Small intestine (tissue), 7 donors: ENCODE results near the gene DGCR2. TPM values are rescaled to one million over a fixed set of nuclear protein-coding genes. Genes with fewer than 3 reads are reported as not detected.
"Not testable (repeated sequence)": the region's sequence is repeated elsewhere in the genome, so short reads cannot be mapped to it uniquely, and the experiment has no call there.

ENCODE experiments used
- DNase-seq, 2 donors: peaks; one replicate each; pipeline versions ENCODE4 v3.0.0 to v3.0.0-alpha.2; 2013
- FAIRE-seq: peaks from 2 replicates; lab custom pipeline; 2012; peaks lifted over from hg19 to GRCh38; lab: Jason Lieb, UNC
- H3K27ac ChIP-seq, 3 donors: one replicate each; pipeline ENCODE4 v1.5.1; 2013; ENCODE audit warnings: low read length in 2 of 3, mild to moderate bottlenecking in 2 of 3, control low read depth in 1 of 3, inconsistent platforms in 1 of 3, low read depth in 1 of 3, moderate library complexity in 1 of 3
- H3K27me3 ChIP-seq, 3 donors: one replicate each; pipeline ENCODE4 v1.6.1; 2013; ENCODE audit warnings: low read length in 3 of 3, inconsistent platforms in 1 of 3; ENCODE audit not compliant: control insufficient read depth in 3 of 3, insufficient read depth in 3 of 3
- H3K36me3 ChIP-seq, 3 donors: one replicate each; pipeline ENCODE4 v1.6.1; 2013; ENCODE audit warnings: low read length in 3 of 3, inconsistent platforms in 1 of 3, low read depth in 1 of 3, mild to moderate bottlenecking in 1 of 3, moderate library complexity in 1 of 3; ENCODE audit not compliant: control insufficient read depth in 3 of 3, insufficient read depth in 2 of 3
- H3K4me1 ChIP-seq, 3 donors: one replicate each; pipeline ENCODE4 v1.6.1; 2013; ENCODE audit warnings: low read length in 2 of 3, inconsistent platforms in 1 of 3, low read depth in 1 of 3, mild to moderate bottlenecking in 1 of 3, moderate library complexity in 1 of 3; ENCODE audit not compliant: control insufficient read depth in 3 of 3, insufficient read depth in 2 of 3
- H3K4me3 ChIP-seq, 3 donors: one replicate each; pipeline ENCODE4 v1.5.1; 2013; ENCODE audit warnings: low read length in 3 of 3, control low read depth in 1 of 3, inconsistent platforms in 1 of 3, low read depth in 1 of 3, mild to moderate bottlenecking in 1 of 3, moderate library complexity in 1 of 3
- H3K9me3 ChIP-seq, 2 donors: one replicate each; pipeline ENCODE4 v1.6.1; 2013; ENCODE audit warnings: low read depth in 1 of 2, low read length in 1 of 2; ENCODE audit not compliant: control insufficient read depth in 2 of 2, insufficient read depth in 1 of 2
- WGBS, 3 donors: extraction: QIAGEN DNeasy Blood & Tissue Kit; methylation state at CpG; one replicate each; pipeline ENCODE4 v1.1.7; 2013; 5-methylcytosine and 5-hydroxymethylcytosine counted together
- polyA plus RNA-seq, 4 donors: library from polyadenylated mRNA; stranded (reverse) in 3 of 4; unstranded in 1 of 4; fragments of 200-250 nt in 3 of 4; fragments of 120-200 nt in 1 of 4; gene quantifications; one replicate each; pipeline versions ENCODE4 v1.2.1 to v1.2.3, GENCODE V29; 2013
- donor health status: healthy with polysubstance abuse.
- donor health status: control.
- donor health status: control.
- donor health status: Bipolar disorder and iron deficiency.
- donor health status: healthy.

Gene DGCR2
- polyA plus RNA-seq, 4 donors, result 14.8 to 61.6 (median 34.0) TPM

DNA sequence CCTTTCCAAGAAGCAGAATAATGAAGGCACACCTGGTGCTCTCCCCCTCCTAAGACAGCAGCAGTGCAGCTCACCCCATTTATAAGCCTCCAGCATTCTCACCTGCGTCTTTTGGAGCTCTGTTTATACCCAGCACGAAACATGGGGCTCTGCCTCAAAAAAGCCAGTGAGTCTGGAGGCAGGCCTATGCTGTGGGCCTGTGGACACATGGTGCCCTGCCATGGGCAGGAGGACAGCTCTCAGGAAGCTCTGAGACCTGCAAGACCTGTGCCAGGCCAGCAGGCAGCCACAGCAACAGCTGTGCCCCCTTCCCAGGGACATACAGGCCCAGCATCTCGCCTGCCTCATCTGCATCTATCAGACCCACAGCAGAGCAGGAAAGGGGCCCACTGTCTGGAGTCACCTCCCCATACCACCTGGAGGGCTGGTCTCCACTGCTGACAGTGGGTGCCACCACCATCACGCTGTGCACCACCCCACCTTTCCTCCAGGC, 64.2 kb downstream of the DGCR2 start:
- WGBS, 3 donors, result 85 to 94% (median 92%) methylated on average over 4 of the region's 4 CpGs
- no peak for DNase-seq
- H3K27ac ChIP-seq, result no peak overlapping the region

DNA sequence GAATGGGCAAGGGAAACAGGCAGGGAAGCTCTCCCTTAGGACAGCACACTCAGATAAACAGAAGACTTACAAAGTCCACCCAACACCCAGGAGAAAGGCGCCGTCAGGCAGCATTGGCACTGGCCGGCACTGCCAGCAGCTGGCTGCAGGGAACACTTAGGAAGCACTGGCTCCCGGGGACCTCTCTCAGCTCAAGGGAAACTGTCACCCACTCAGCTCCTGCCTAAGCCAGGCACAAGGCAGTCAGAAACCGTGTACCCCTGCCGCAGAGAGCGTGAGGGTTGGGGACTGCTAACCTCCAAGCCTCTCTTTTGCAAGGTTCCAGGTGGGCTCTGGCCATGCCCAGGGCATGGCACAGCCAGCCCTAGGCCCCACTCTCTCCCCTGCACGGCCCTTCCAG, 64.7 kb downstream of the DGCR2 start:
- H3K4me1 ChIP-seq, result peaks cover 0 to 10% (median 0%) of the 10 kb centered on the region in 3 donors
- FAIRE-seq, result no peak
- H3K27ac ChIP-seq, result no peak overlapping the region
- no peaks in the 10 kb centered on the region for H3K27me3 ChIP-seq
- H3K9me3 ChIP-seq, result no peaks in the 10 kb centered on the region
- no peak overlapping the region for H3K4me3 ChIP-seq
- DNase-seq, result no peak
- 82 to 88% (median 86%) methylated on average over 8 of the region's 8 CpGs for WGBS, 3 donors
- H3K36me3 ChIP-seq, result peaks cover 13 to 80% (median 22%) of the 10 kb centered on the region in 3 donors

More for the DNA sequence above, 64.2 kb downstream of the DGCR2 start:
- no peaks in the 10 kb centered on the region for H3K27me3 ChIP-seq
- H3K36me3 ChIP-seq, result peaks cover 18 to 80% (median 22%) of the 10 kb centered on the region in 3 donors
- FAIRE-seq, result no peak
- H3K9me3 ChIP-seq, result no peaks in the 10 kb centered on the region
- peaks cover 0 to 16% (median 0%) of the 10 kb centered on the region in 3 donors for H3K4me1 ChIP-seq
- no peak overlapping the region for H3K4me3 ChIP-seq

DNA sequence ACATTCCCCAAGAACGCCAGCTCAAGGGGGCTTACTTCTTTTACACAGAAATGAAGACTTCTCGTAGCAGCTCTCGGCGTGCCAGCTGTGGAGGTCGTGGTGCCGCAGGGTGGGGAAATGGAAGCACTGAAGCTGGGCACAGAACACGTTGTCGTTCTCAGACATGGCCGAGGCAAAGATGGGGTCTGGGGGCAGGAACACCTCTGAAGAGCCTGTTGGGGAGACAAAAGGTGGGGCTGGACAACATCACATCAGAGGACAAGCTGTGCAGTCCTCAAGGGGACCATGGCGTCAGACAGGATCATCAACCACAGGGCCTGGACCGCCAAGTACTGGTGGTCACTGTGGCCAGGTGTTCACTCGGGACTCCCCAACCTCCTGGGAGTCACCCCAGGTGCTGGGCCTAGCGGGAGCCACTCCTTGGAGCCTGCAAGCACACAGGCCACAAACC, 65.2 kb downstream of the DGCR2 start:
- peaks cover 0 to 5% (median 0%) of the 10 kb centered on the region in 3 donors for H3K4me1 ChIP-seq
- peaks cover 11 to 75% (median 22%) of the 10 kb centered on the region in 3 donors for H3K36me3 ChIP-seq
- DNase-seq, result no peak
- no peak for FAIRE-seq
- WGBS, 3 donors, result 91 to 93% (median 93%) methylated on average over 13 of the region's 13 CpGs
- no peaks in the 10 kb centered on the region for H3K27me3 ChIP-seq
- no peaks in the 10 kb centered on the region for H3K9me3 ChIP-seq
- no peak overlapping the region for H3K27ac ChIP-seq
- no peak overlapping the region for H3K4me3 ChIP-seq

DNA sequence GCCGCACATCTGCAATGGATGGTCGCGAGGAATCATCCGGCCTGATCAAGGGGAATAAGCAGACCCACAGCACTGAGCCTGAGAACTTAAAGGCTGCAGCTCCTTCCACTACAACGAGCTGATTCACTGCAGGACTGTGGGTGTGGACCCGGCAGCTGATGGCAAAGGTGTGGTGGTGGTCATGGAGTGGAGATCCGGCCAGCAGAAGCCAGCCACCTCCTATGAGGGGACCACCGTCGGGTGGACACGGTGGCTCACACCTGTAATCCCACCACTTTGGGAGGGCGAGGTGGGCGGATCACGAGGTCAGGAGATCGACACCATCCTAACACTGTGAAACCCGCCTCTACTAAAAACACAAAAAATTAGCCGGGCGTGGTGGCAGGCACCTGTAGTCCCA, 66.4 kb downstream of the DGCR2 start:
- H3K36me3 ChIP-seq, result peaks cover 11 to 66% (median 22%) of the 10 kb centered on the region in 3 donors
- H3K4me3 ChIP-seq, result no peak overlapping the region
- no peak for FAIRE-seq

DNA sequence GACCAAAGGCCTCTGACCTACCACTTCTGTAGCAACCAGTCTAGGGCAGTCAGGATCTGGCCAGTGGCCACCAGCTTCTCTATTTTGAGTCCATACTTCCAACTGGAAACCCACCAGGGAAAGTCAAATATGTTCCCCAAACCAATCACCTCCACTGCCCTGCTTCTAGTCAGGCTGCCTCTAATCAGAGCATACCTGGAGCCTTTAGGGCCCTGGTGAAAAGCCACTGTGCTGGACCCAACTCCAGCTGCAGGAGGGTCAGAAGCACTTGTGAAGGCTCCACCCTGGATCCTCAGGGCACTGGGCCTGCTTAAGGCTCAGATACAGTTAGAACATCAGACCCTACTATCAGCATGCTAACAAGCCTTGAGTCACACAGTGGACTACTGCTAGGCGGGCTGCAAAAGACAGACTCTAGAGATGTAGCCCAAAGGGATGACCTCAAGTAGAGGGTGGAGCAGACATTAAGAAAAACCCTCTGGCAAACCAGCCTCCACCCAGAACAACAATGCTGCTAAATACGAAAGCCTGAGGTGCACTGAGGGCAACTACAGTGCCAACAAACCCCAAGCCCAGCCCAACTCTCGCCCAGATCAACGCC, 69.2 kb downstream of the DGCR2 start:
- Histone ChIP-seq H3K27me3 (no peaks in the 10 kb centered on the region), H3K4me3 (no peak overlapping the region), H3K9me3 (no peaks in the 10 kb centered on the region), H3K27ac (no peak overlapping the region), H3K36me3 (peaks cover 12 to 54% (median 25%) of the 10 kb centered on the region in 3 donors), H3K4me1 (no peaks in the 10 kb centered on the region)
- 91 to 97% (median 97%) methylated on average over 4 of the region's 4 CpGs for WGBS, 3 donors
- FAIRE-seq (no peak), DNase-seq (no peak)

More for the DNA sequence above, 66.4 kb downstream of the DGCR2 start:
- WGBS, 3 donors, result 93 to 95% (median 94%) methylated on average over 17 of the region's 17 CpGs
- Histone ChIP-seq H3K4me1 (no peaks in the 10 kb centered on the region), H3K27me3 (no peaks in the 10 kb centered on the region), H3K9me3 (no peaks in the 10 kb centered on the region), H3K27ac (no peak overlapping the region)
- DNase-seq, result no peak

DNA sequence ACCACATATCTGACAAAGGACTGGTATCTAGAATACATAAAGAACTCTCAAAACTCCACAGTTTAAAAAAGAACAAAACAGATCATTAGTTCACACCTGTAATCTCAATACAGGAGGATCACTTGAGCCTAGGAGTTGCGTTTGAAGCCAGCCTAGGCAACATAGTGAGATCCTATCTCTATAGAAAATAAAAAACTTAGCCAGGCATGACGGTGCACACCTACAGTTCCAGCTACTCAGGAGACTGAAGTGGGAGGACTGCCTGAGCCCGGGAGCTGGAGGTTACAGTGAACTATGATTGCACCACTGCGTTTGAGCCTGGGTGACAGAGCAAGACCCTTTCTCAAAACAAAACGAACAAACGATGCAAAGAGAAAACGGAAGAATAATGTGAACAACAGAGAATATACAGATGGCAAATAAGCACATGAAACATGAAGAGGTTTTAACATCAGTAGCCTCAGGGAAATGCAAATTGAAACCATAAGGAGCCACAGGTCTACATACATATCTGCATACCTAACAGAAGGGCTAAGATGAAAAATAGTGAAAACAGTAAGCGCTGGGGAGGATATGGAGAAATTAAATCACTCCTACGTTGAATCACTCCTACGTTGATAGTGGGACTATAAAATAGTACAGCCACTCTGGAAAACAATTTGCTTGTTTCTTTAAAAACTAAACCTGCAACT, 70.7 kb downstream of the DGCR2 start:
- Histone ChIP-seq H3K27me3 (no peaks in the 10 kb centered on the region), H3K36me3 (peaks cover 19 to 54% (median 21%) of the 10 kb centered on the region in 3 donors), H3K4me3 (no peak overlapping the region), H3K9me3 (no peaks in the 10 kb centered on the region), H3K4me1 (no peaks in the 10 kb centered on the region), H3K27ac (no peak overlapping the region)
- FAIRE-seq, result no peak
- no peak for DNase-seq
- WGBS, 3 donors, result 85 to 89% (median 89%) methylated on average over 10 of the region's 10 CpGs

DNA sequence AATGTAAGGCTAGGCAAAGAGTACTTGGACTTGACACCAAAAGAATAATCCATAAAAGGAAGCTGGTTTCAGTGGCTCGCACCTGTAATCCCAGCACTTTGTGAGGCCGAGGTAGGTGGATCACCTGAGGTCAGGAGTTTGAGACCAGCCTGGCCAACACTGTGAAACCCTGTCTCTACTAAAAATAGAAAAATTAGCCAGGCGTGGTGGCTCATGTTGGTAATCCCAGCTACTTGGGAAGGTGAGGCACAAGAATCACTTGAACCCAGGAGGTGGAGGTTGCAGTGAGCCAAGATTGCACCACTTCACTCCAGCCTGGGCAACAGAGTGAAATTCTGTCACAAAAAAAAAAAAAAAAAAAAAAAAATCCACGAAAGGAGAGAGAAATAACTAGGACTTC, 71.4 kb downstream of the DGCR2 start:
- H3K27me3 ChIP-seq, H3K9me3 ChIP-seq, FAIRE-seq, H3K27ac ChIP-seq, DNase-seq, H3K4me1 ChIP-seq, H3K4me3 ChIP-seq: not testable (repeated sequence)
- peaks cover 20 to 52% (median 21%) of the 10 kb centered on the region in 3 donors for H3K36me3 ChIP-seq
- 91 to 99% (median 95%) methylated on average over 4 of the region's 4 CpGs for WGBS, 3 donors

DNA sequence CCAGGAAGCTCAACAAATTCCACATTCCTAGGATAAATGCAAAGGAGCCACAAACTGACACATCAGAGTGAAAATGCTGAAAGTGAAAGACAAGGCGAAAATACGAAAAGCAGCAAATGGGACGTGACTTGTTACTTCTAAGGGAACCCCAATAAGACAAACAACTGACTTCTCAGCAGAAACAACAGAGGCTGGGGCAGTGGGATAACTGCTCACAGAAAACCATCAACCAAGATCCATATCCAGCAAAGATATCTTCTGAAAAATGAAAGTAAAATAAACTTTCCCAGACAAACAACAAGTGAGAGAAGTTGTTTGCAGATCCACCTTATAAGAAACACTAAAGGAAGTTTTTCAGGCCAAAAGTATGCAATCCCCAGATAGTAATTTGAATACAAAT, 72.1 kb downstream of the DGCR2 start:
- Histone ChIP-seq H3K36me3 (peaks cover 21 to 54% (median 22%) of the 10 kb centered on the region in 3 donors), H3K4me3 (no peak overlapping the region), H3K27ac (no peak overlapping the region), H3K9me3 (no peaks in the 10 kb centered on the region), H3K4me1 (no peaks in the 10 kb centered on the region), H3K27me3 (no peaks in the 10 kb centered on the region)
- FAIRE-seq, result no peak
- DNase-seq, result no peak
- 78 to 95% (median 92%) methylated on average over 3 of the region's 3 CpGs for WGBS, 3 donors
